Tibial artery (tissue), 4 donors: ENCODE measurements around the gene TXN.
A peak's percentile ranks its signal among the peaks of the same experiment; 100 is the strongest.

Source experiments
- DNase-seq, 2 donors: peaks; one replicate each; pipeline ENCODE4 v3.0.0-alpha.2; 2019
- H3K27ac ChIP-seq, 2 donors: fragments of 200-600 bp; sonication (generic) in 1 of 2; 1 replicate in 1 of 2; 2 replicates in 1 of 2; pipeline ENCODE4 v1.5.1; 2018 to 2019; ENCODE audit warnings: mild to moderate bottlenecking in 1 of 2
- H3K27me3 ChIP-seq, 2 donors: fragments of 200-600 bp; sonication (generic) in 1 of 2; one replicate each; pipeline versions ENCODE4 v1.5.1 to v1.6.0; 2016 to 2019
- H3K36me3 ChIP-seq, 3 donors: fragments of 200-600 bp; sonication (generic) in 2 of 3; one replicate each; pipeline ENCODE4 v1.5.1; 2016 to 2019; ENCODE audit warnings: mild to moderate bottlenecking in 2 of 3
- H3K4me1 ChIP-seq, 4 donors: fragments of 200-600 bp; sonication (generic) in 2 of 4; 1 replicate in 3 of 4; 2 replicates in 1 of 4; pipeline ENCODE4 v1.5.1; 2016 to 2019
- H3K4me3 ChIP-seq, 2 donors: fragments of 200-600 bp; sonication (generic) in 1 of 2; 1 replicate in 1 of 2; 2 replicates in 1 of 2; pipeline ENCODE4 v1.5.1; 2018 to 2019; ENCODE audit warnings: mild to moderate bottlenecking in 2 of 2
- H3K9me3 ChIP-seq, 3 donors: fragments of 200-600 bp; sonication (generic) in 1 of 3; one replicate each; pipeline ENCODE4 v1.5.1; 2016 to 2019
- CTCF ChIP-seq, 2 experiments: fragments of 200-600 bp in 1 of 2; fragments of 450-650 bp in 1 of 2; IDR thresholded peaks; one replicate each; pipeline ENCODE4 v1.5.1; 2017 to 2019; ENCODE audit warnings: antibody characterized with exemption in 2 of 2, mild to moderate bottlenecking in 1 of 2, moderate library complexity in 1 of 2
- intact Hi-C: fragments of 100-400 bp; cut with DNase I; formaldehyde crosslinking; loops from one replicate; pipeline ENCODE4 v1.15.0; 2023; ENCODE audit warnings: low total_unique reads

TXN gene

GRCh38 chr9:110261632-110262031 is 5.3 kb upstream of the TXN start:
- intact Hi-C loops = no loop called here
- no peak for TF ChIP-seq CTCF (IDR thresholded peaks at IDR 0.05)
- Histone ChIP-seq H3K27ac (no peak overlapping the region), H3K36me3 (no peaks in the 10 kb centered on the region), H3K9me3 (no peaks in the 10 kb centered on the region), H3K4me3 (no peak overlapping the region), H3K4me1 (peaks cover 0 to 11% (median 3%) of the 10 kb centered on the region in 4 donors), H3K27me3 (no peaks in the 10 kb centered on the region)
- DNase-seq = no peak

GRCh38 chr9:110260911-110261310 is 4.6 kb upstream of the TXN start:
- no peak overlapping the region for H3K27ac ChIP-seq
- intact Hi-C loops = no loop called here
- TF ChIP-seq CTCF (IDR thresholded peaks at IDR 0.05) = no peak

GRCh38 chr9:110259566-110259965 is 3.3 kb upstream of the TXN start:
- no peak for DNase-seq
- H3K9me3 ChIP-seq = no peaks in the 10 kb centered on the region
- no peak for TF ChIP-seq CTCF (IDR thresholded peaks at IDR 0.05)
- H3K27ac ChIP-seq = no peak overlapping the region
- H3K4me3 ChIP-seq = no peak overlapping the region
- intact Hi-C loops = no loop called here
- H3K27me3 ChIP-seq = no peaks in the 10 kb centered on the region
- peaks cover 0 to 18% (median 8%) of the 10 kb centered on the region in 4 donors for H3K4me1 ChIP-seq
- no peaks in the 10 kb centered on the region for H3K36me3 ChIP-seq

More at GRCh38 chr9:110260911-110261310, 4.6 kb upstream of the TXN start:
- Histone ChIP-seq H3K4me3 (no peak overlapping the region), H3K27me3 (no peaks in the 10 kb centered on the region), H3K9me3 (no peaks in the 10 kb centered on the region), H3K4me1 (peaks cover 0 to 11% (median 3%) of the 10 kb centered on the region in 4 donors), H3K36me3 (no peaks in the 10 kb centered on the region)
- DNase-seq = no peak

- Histone ChIP-seq H3K27ac (no peak overlapping the region), H3K4me1 (peaks cover 0 to 21% (median 14%) of the 10 kb centered on the region in 4 donors), H3K36me3 (no peaks in the 10 kb centered on the region), H3K9me3 (no peaks in the 10 kb centered on the region), H3K27me3 (no peaks in the 10 kb centered on the region), H3K4me3 (no peak overlapping the region)
- TF ChIP-seq CTCF (IDR thresholded peaks at IDR 0.05) = no peak
- no peak for DNase-seq
- intact Hi-C loops = no loop called here
These were observed 2.4 kb upstream of the TXN start for GRCh38 chr9:110258690-110259091.

GRCh38 chr9:110257956-110258355 is 1.6 kb upstream of the TXN start:
- DNase-seq = no peak
- Histone ChIP-seq H3K4me1 (peaks cover 0 to 27% (median 14%) of the 10 kb centered on the region in 4 donors), H3K4me3 (no peak overlapping the region)

More at GRCh38 chr9:110257956-110258355, 1.6 kb upstream of the TXN start:
- H3K9me3 ChIP-seq = no peaks in the 10 kb centered on the region
- intact Hi-C loops = no loop called here
- no peak for TF ChIP-seq CTCF (IDR thresholded peaks at IDR 0.05)
- no peaks in the 10 kb centered on the region for H3K36me3 ChIP-seq
- no peaks in the 10 kb centered on the region for H3K27me3 ChIP-seq
- H3K27ac ChIP-seq = peak overlapping the region in 1 of 2 donors; percentile 93
